Measurements from ENCODE around the gene GRIK5. TPM values are rescaled to one million over a fixed set of nuclear protein-coding genes. Genes with fewer than 3 reads are reported as not detected.
A peak's percentile ranks its signal among the peaks of the same experiment; 100 is the strongest.
"Not testable (repeated sequence)": the region's sequence is repeated elsewhere in the genome, so short reads cannot be mapped to it uniquely, and the experiment has no call there.

GRIK5 gene
- polyA plus RNA-seq, 3 donors = 19.1 to 20.0 (median 19.4) TPM

DNA sequence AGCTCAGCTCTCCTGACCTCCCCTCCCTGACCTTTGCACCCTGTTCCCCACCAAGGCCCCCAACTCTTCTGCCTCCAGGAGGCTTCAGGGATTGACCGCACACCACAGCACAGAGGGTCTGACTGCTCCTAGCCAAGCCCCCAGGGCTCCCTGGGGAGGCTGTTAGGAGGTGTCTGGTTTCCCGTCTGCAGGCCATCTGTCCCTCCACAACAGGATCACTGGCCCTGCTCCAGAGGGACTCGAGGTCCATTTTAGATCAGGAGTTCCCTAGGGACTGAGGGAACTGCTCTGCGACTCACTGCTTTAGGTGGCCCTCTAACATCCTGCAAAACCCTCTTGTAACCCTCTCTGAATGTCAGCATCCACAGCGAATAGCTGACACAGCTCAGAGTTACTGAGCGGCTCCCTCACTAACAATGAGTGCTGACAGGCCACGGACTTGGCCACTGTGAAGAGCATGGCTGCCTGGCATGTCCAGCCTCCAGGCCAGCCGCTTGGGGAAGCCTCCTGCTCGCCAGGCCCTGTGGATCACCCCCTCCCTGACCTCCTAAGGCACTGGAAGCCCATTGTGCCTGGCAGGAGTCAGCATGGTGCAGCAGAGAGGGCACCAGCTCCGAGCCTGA lies 17.7 kb downstream of the GRIK5 start:
- no peak for DNase-seq (ENCODE audit: low read depth in 3 of 3, low spot score in 2 of 3)

DNA sequence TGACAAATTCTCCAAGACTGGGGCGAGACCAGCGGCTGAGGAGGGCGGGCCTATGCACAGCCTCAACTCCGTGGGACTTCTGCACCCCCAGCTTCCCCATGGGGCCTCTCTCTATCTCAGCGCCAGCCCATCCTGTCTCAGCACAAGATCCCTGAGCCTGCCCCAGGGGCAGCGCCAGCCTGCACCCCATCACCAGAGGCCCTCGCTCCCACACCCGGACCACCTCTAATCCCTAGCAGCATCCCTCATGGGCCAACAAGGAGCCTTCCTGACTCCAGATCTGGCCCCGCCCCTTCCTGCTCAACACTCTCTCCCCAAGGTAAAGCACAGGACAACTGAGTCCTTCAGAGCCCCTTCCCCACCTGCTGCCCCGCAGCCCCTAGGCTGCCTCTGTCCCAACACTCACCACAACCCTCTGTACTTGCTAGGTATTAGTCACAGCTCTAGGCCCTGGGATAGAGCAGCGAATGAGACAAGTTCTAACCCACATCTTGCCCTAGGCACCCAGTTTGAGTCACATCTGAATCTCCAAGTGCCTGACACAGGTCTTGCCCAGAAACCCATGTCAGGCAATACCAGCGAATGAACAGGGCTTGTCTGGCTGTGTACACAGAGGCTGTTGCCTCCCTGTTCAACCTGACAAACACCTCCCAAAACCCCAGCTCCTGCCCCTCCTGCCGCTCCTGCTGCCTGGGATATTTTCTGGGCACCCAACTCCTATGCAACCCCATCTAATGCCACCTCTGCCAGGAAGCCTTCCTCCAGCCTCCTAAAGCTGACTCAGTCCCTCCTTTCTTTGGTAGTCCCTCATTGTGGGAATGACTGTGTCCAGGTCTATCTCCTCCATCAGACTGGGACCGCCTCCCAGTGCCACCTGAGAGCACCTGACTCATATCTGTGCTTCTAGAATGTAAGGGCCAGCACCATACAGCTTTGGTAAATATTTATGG lies 18.6 kb downstream of the GRIK5 start:
- DNase-seq (ENCODE audit: low read depth in 3 of 3, low spot score in 2 of 3) = no peak

DNA sequence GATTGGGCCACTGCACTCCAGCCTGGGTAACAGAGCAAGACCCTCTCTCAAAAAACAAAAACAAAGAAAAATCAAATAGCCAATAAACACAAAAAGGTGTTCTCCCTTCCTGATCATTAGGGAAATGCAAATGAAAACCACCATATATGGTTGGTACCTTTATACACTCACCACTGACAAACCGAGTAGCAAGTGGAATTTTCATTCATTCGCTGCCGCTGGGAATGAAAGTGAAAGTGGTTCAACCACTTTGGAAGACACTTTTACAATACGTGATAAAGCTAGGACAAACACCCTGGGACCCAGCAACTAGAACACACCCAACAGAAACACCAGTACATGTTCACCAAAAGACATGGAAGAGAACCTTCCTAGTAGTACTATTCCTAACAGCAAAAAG lies 21.0 kb downstream of the GRIK5 start:
- DNase-seq (ENCODE audit: low read depth in 3 of 3, low spot score in 2 of 3) = no peak

DNA sequence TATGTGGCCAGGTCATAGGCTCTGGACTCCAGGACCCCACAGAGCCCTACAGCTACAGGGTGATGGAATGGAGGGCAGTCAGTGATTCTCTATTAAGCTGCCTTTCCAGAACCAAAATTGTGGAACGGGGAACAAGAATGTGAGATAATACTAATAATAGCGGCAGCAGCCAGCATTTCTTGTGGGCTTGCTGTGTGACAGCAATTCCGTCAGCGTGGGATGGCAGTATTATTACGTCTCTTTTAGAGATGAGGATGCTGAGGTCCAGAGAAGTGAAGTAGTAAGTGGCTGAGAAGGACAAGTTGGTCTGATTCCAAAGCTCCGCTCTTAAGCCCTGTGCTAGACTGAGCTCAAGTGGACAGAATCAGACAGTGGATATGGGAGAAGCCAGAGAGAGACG lies 24.4 kb downstream of the GRIK5 start:
- DNase-seq (ENCODE audit: low read depth in 3 of 3, low spot score in 2 of 3) = no peak

DNA sequence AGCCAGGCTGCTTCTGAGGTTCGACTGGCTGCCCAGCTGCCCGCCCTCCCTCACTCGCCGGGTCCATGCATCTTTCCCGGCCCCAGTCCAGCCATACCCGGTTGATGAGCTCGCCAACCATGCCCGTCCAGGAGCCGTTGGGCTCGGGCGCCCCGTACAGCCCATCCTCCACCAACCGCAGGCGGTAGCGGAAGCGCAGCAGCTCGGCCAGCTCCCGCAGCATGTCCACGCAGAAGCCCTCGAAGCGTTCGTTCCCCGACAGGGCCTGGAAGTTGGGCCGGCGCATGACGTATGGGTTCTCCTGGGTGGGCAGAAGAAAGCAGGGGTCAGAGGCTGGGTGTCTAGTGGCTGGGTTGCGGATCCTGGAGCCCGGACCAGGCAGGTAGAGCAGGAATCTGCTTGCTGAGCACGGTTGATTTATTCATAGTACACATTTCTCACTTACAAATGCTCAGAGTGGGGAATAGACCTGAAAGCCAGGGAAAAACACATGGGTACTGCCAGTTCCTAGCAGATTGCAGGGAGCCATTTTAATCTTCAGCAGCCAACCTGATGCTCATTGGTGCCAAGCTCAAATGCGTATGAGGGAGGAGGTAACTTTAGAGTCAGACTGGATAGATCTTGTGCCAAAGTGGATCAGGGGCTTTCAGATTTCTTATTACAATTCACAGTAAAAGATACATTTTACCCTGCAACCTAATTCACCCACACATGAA lies 27.4 kb downstream of the GRIK5 start:
- DNase-seq (ENCODE audit: low read depth in 3 of 3, low spot score in 2 of 3) = no peak

DNA sequence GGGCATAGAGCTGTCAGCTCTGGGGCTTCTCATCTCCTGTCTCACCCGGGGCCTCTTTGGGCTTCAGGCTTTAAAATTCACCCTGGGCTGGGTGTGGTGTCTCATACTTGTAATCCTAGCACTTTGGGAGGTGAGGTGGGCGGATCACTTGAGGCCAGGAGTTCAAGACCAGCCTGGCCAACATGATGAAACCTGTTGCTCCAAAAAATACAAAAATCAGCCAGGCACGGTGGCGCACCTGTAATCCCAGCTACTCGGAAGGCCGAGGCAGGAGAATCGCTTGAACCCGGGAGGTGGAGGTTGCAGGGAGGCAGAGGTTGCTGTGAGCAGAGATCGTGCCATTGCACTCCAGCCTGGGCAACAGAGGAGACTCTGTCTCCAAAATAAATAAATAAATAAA lies 29.5 kb downstream of the GRIK5 start:
- DNase-seq (ENCODE audit: low read depth in 3 of 3, low spot score in 2 of 3) = not testable (repeated sequence)

DNA sequence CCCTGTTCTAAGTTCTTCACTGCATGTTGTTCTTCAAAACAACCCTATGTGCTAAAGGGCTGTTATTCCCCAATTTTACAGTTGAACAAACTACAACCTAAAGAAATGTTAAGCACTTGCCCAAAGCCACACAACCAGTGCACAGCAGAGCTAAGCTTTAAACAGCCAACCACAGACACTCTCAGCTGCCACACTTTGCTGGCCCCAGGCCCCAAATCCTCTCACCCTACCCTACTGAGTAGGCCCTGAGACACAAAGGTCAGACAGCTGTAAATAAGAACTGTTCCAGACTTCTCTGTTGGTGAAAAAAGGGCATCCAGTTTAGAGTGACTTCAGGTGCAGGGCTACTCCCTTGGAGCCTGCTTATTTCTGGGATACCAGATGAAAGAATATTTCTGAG lies 30.0 kb downstream of the GRIK5 start:
- no peak for DNase-seq (ENCODE audit: low read depth in 3 of 3, low spot score in 2 of 3)

DNA sequence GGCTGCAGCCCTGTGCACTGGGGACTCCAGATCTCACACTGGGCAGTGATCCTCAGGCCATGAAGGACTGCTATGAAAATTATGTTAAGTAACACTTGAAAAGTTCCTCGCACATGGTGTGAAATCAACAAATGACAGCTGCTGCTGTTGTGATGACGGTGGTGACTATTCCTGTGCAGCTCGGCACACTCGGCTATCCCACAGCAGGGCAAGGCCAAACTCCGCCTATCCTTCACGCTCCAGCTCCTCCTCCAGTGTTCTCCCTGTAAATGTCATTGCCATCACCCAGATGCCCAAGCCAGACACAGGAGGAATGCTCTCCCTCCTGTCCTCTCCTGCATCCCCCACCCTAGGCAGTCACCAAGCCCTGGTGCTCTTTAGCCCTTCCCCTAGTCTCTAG lies 31.3 kb downstream of the GRIK5 start:
- DNase-seq (ENCODE audit: low read depth in 3 of 3, low spot score in 2 of 3) = no peak

DNA sequence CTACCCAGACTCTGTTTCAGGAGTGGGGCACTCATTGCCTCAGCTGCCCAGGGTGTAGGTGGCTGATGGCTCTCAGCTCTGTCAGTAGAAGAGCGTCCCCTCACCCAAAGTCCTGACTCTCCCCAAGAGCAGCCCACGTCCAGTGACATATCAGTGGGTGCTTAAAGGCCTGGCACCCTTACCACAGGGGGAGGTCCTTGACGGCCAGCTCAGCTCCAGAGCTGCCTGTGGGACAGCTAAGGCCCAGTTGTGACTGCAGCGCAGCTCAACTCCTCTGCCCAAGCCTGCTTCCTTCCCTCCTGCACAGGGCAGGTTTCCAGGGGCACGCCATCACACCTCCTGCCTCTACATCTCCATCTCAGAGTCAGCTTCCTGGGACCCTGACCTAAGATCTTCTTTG lies 32.4 kb downstream of the GRIK5 start:
- DNase-seq (ENCODE audit: low read depth in 3 of 3, low spot score in 2 of 3) = no peak

DNA sequence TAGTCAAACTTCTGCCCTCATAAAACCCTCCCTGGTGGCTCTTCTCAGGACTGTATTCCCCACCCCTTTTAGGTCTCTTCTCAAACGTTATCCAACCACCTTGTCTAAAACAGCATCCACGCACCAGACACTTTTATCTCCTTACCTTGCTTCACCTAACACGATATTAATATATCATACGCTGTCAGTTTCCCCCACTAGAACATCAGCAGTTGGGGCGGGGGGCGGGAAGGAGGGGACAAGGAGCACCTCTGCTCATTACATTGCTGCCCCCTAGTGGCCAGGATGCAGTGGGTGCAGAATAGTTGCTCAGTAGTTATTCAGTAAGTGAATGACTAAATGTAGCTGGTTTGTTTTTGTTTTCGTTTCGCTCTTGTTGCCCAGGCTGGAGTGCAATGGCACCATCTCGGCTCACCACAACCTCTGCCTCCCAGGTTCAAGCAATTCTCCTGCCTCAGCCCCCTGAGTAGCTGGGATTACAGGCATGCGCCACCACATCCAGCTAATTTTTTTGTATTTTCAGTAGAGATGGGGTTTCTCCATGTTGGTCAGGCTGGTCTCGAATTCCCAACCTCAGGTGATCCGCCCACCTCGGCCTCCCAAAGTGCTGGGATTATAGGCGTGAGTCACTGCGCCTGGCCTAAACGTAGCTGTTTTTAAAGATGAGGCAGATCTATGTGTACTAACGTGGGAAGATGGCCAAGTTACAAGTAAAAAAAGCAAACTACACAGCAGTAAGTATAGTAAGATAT lies 35.2 kb downstream of the GRIK5 start:
- DNase-seq (ENCODE audit: low read depth in 3 of 3, low spot score in 2 of 3) = peak in 1 of 3 donors; percentile 18

DNA sequence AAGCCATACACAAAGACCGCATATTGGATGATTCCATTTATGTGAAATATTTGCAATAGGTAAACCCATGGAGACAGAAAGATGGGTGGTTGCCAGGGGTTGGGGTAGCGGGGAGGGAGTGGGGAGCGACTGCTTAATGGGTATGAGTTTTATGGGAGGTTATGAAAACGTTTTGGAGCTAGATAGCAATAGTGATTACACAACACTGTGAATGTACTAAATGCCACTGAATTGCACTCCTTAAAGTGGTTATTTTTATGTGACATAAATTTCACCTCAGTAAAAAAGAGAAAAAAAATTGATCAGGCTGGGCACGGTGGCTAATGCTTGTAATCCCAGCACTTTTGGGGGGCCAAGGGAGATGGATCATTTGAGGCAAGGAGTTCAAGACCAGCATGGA lies 36.6 kb downstream of the GRIK5 start:
- DNase-seq (ENCODE audit: low read depth in 3 of 3, low spot score in 2 of 3) = no peak

DNA sequence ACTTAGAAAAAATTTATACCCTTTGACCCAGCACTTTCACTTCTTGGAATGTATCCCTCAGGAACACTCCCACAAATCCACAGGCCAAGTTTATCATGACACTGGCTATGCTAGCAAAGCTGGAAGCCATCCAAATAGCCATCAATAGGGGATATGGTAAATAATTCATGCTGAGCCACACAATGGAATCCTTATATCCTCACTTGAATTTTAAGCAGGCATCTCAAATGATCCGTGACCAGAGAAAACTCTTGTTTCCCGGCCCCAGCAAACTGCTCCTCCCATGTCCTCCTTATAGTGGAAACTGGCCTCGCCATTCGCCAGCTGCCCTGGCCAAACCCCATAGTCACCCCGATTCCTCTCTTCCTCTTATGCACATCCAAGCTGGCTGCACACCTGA lies 37.6 kb downstream of the GRIK5 start:
- peak in 1 of 3 donors; percentile 21 for DNase-seq (ENCODE audit: low read depth in 3 of 3, low spot score in 2 of 3)

DNA sequence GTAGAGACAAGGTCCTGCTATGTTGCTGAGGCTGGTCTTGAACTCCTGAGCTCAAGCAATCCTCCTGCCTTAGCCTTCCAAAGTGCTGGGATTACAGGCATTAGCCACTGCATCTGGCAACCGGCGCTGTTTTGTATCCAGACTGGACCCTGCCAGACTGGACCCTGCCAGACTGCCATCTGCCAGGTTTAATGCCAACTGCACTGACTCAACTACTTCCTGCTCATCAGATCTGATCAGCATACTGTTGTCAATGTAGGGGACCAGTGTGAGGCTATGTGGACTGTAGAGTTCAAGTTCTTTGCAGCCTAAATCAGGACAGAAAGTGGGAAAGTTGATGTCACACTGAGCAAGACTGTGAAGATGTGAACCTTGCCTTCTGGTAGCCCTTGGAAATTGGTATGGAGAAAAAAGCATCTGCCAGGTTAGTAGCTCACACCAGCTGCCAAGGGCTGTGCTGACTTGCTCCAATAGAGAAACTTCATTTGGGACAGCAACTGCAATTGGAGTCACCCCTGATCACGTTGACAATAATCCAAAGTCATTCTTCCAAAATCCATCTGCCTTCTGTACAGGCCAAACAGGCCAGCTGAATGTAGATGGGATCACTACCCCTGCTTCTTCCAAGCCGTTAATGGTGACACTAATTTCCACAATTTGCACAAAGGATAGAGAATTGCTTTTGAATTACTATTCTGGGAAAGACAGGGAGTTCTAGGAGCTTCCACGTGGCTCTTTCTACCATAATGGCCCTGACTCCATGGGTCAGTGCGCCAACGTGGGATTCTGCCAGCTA lies 39.2 kb downstream of the GRIK5 start:
- DNase-seq (ENCODE audit: low read depth in 3 of 3, low spot score in 2 of 3) = no peak

DNA sequence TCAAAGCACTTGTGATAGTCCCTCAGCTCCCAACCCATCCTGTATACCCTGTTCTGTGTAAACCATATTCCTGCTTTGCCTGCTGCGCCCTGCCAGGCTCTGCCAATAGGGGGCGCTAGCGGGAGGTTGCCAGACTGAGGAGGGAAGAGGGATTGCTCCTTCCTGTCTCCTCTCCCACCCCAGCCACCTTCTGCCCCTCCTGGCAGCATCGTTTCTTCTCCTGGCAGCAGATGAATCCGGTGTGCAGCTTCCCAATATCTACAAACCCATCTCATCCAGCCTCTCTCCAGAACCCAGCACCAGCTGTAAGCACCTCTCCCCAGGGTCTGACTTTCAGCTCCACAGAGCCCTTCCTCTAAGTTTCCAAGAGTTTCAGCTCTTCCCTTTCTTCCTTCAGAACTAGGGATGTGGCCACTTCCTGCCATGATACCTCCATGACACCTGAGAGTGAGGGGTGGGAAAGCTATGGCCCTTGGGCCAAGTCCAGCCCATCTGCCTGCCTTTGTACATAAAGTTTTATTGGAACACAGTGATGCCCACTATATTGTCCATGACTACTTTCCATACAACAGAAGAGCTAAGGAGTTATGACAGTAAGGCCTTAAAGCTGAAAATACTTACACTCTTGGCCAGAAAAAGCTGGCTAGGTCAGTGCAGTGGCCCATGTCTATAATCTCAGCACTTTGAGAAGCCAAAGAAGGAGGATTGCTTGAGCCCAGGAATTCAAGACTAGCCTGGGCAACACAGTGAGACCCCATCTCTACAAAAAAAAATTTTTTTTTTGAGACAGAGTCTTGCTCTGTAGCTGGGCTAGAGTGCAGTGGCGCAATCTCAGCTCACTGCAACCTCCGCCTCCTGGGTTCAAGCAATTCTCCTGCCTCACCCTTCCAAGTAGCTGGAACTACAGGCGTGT lies 41.4 kb downstream of the GRIK5 start:
- no peak for DNase-seq (ENCODE audit: low read depth in 3 of 3, low spot score in 2 of 3)

DNA sequence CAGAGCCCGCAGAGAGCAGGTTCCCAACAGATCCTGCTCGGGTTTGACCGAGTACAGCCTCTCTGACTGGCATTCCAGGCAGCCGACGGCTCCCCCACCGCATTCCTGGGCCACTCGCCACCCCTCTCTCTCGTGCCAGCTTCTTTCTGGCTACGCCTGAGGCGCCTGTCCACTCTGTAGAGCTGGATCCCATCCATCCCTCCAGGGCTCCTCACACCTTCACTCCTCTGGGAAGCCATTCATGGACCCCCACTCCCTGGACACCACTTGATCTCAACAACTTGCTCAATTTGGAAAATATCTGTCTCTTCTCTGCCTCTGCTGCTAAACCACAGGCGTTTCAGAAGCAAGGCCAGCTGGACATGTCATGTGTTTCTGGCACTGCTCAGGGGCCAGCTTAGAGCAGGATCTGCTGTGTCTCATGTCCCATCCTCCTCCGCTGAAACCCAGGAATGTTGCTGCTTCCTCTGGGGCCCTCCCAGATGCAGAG lies 45.3 kb downstream of the GRIK5 start:
- no peak for DNase-seq (ENCODE audit: low read depth in 3 of 3, low spot score in 2 of 3)

DNA sequence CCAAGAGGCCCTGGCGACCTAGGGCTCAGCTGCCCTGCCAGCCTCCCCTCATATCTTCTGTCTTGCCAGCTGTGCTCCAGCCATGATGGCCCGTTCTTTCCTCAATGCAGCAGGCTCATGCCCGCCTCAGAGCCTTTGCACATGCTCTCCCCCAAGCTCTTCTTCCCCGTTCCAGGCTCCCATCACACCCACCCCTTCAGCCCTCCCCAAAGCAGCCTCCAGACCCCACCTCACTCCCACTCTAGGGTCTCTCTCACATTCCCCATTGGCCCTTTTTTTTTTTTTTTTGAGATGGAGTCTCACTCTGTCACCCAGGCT lies 46.1 kb downstream of the GRIK5 start:
- no peak for DNase-seq (ENCODE audit: low read depth in 3 of 3, low spot score in 2 of 3)

DNA sequence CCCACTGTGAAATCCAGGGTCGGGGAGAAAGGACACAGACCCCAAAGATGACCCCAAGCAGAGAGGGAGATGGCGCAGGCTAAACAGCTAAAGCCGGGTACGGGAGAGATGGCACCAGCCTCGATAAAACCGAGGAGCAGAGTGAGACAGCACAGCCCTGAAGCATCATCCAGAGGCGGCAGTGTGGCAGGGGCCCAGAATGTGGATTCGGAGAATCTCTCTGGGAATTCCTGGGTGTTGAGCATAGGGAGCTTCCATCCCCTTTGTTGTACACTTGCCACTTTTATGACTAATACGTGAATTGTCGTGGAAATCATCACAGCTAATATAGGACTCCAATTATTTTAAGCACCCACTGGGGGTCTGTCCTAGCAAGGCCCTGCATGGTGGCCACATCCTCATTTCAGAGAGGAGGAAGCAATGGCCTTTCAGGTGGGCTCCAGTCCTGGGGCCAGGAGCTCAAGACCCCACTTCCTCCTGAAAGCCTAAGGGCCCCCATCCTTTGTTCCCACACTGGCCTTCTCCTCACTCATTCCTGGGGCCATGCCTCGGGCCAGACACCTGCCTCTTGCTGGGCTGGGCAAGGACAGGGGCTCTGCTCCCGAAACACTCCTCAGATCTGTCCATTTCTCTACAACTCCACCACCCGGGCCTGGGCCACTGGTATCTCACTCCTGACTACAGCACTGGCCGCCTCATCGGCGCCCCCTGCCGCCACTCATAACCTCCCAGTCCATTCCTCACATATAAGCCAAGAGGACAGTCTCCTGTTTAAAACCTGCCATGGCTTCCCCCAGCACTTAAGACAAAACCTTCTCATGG lies 46.7 kb downstream of the GRIK5 start:
- DNase-seq (ENCODE audit: low read depth in 3 of 3, low spot score in 2 of 3) = no peak

DNA sequence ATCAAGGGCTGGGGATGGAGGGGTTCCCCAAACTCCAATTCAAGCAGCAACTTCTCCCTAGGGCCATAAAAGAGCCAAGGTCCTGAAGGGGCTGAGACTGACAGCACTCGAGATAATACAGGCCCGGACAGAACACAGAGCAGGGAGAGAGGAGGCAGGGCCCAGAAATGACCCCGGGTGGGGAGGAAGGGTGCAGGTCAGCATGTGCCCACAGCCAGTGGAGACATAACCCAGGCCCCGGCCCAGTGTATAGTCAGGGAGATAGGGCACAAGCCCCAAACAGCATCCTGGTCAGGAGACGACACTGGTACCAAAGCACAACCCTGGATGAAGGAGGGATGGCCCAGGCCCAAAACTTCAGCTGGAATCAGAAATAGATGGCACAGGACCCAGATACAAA lies 47.4 kb downstream of the GRIK5 start:
- no peak for DNase-seq (ENCODE audit: low read depth in 3 of 3, low spot score in 2 of 3)

All from right renal cortex interstitium (tissue), 3 donors.